Right atrium auricular region (tissue), 2 donors: Measurements from ENCODE around the gene DUSP11. TPM values are rescaled to one million over a fixed set of nuclear protein-coding genes. Genes with fewer than 3 reads are reported as not detected.

Experiments
- DNase-seq: peaks from one replicate; pipeline ENCODE4 v3.0.0-alpha.2; 2019; ENCODE audit warnings: low spot score
- H3K27ac ChIP-seq, 2 donors: fragments of 200-600 bp; sonication (generic); 1 replicate in 1 of 2; 2 replicates in 1 of 2; pipeline ENCODE4 v1.5.1; 2016 to 2019
- H3K27me3 ChIP-seq, 2 donors: fragments of 200-600 bp; sonication (generic); one replicate each; pipeline versions ENCODE4 v1.5.1 to v1.6.0; 2017 to 2019
- H3K36me3 ChIP-seq: fragments of 200-600 bp; sonication (generic); one replicate; pipeline ENCODE4 v1.5.1; 2016
- H3K4me1 ChIP-seq, 2 donors: fragments of 200-600 bp; sonication (generic); one replicate each; pipeline versions ENCODE4 v1.5.1 to v1.6.0; 2017 to 2019
- H3K4me3 ChIP-seq, 2 donors: fragments of 200-600 bp; sonication (generic); 1 replicate in 1 of 2; 2 replicates in 1 of 2; pipeline ENCODE4 v1.5.1; 2017 to 2019; ENCODE audit warnings: mild to moderate bottlenecking in 1 of 2, moderate library complexity in 1 of 2
- H3K9me3 ChIP-seq, 2 donors: fragments of 200-600 bp; sonication (generic); one replicate each; pipeline ENCODE4 v1.5.1; 2019
- CTCF ChIP-seq, 2 donors: fragments of 200-600 bp; sonication (generic); IDR thresholded peaks; one replicate each; pipeline ENCODE4 v1.5.1; 2019; ENCODE audit warnings: antibody characterized with exemption in 2 of 2
- total RNA-seq, 2 donors: library from RNA; depleted of rRNA; stranded (reverse); fragments of >200 nt; gene quantifications; one replicate each; pipeline ENCODE4 v1.1.0, GENCODE V29; 2016

Gene DUSP11
- total RNA-seq, 2 donors from 2014 or later, result 17.0 to 18.2 TPM

DNA sequence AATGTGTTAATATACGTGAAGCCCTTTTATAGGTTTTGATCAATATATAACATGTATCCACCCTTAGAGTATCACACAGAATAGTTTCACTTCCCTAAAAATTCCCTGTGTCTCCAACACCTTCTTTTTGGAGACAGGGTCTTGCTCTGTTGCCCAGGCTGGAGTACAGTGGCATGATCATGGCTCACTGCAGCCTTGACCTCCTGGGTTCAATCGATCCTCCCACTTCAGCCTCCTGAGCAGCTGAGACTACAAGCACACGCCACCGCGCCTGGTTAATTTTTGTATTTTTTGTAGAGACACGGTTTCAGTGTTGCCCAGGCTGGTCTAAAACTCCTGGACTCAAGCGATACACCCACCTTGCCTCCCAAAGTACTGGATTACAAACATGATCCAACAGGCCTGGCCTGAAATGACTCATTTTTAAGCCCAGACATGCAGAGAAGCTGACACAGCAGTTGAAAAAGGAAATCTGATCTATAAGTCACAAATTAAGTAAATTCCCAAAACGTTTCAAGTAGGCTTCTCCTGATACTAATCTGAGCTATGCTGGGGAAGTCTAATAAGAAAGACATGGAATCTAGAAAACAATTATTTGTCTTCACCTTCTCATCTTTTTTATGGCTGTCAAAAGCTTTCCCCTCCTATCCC, 2.9 kb downstream of the DUSP11 start:
- Histone ChIP-seq H3K36me3 (peaks cover 43% of the 10 kb centered on the region), H3K9me3 (no peaks in the 10 kb centered on the region), H3K27me3 (no peaks in the 10 kb centered on the region), H3K27ac (no peak overlapping the region), H3K4me1 (peaks cover 0 to 30% of the 10 kb centered on the region in 2 donors), H3K4me3 (no peak overlapping the region)
- no peak for DNase-seq
- TF ChIP-seq CTCF (IDR thresholded peaks at IDR 0.05), result no peak

GRCh38 chr2:73776381-73776780, 3.5 kb downstream of the DUSP11 start:
- Histone ChIP-seq H3K4me1 (peaks cover 0 to 30% of the 10 kb centered on the region in 2 donors), H3K36me3 (peaks cover 43% of the 10 kb centered on the region), H3K27ac (no peak overlapping the region), H3K9me3 (no peaks in the 10 kb centered on the region), H3K27me3 (no peaks in the 10 kb centered on the region), H3K4me3 (no peak overlapping the region)
- no peak for DNase-seq
- no peak for TF ChIP-seq CTCF (IDR thresholded peaks at IDR 0.05)

GRCh38 chr2:73772819-73773218, 7.1 kb downstream of the DUSP11 start:
- TF ChIP-seq CTCF (IDR thresholded peaks at IDR 0.05), result no peak
- Histone ChIP-seq H3K9me3 (no peaks in the 10 kb centered on the region), H3K27me3 (no peaks in the 10 kb centered on the region), H3K27ac (peak overlapping the region; percentile 16 to 41), H3K4me1 (peaks cover 0 to 15% of the 10 kb centered on the region in 2 donors), H3K36me3 (peaks cover 58% of the 10 kb centered on the region), H3K4me3 (no peak overlapping the region)
- no peak for DNase-seq

DNA sequence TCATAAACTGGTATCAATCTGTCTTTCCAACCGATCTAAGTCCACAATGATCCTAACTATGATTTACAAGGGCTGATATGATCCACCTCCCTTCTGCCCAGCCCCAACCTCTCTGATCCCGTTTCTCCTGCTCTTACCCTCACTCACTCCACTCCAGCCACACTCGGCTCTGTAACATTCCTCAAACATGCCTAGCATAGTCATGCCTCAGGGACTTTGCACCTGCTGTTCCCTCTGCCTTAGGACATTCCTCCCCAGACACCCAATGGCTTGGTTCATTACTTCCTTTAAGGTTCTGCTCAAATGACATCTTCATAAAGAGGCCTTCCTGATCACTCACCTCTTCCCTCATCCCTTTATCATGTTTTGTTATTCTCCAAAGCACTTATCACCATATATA, 9.2 kb downstream of the DUSP11 start:
- H3K36me3 ChIP-seq, result peaks cover 57% of the 10 kb centered on the region
- no peak overlapping the region for H3K27ac ChIP-seq
- no peaks in the 10 kb centered on the region for H3K27me3 ChIP-seq

DNA sequence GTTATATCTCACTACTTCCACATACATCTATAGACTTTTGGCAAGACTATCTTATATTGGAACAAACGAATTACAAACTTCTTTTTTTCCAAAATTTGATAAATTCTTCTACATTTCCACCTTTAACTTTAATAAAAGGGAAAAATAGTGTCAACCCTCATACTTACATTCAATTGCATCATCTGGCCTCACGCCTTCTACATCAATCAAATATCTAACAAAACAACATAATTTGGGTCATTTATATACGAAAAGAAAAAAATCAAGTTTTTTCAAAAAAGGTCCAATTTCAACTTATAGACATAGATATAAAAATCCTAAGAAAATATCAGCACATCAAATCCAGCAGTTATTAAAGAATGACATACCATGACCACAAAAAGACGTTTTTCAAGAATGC, 12.9 kb downstream of the DUSP11 start:
- H3K9me3 ChIP-seq, result no peaks in the 10 kb centered on the region
- no peak for TF ChIP-seq CTCF (IDR thresholded peaks at IDR 0.05)
- no peak overlapping the region for H3K27ac ChIP-seq
- H3K27me3 ChIP-seq, result no peaks in the 10 kb centered on the region
- no peaks in the 10 kb centered on the region for H3K4me1 ChIP-seq
- DNase-seq, result no peak
- no peak overlapping the region for H3K4me3 ChIP-seq
- peaks cover 66% of the 10 kb centered on the region for H3K36me3 ChIP-seq

More for the DNA sequence above, 9.2 kb downstream of the DUSP11 start:
- Histone ChIP-seq H3K4me3 (no peak overlapping the region), H3K9me3 (no peaks in the 10 kb centered on the region), H3K4me1 (peaks cover 0 to 7% of the 10 kb centered on the region in 2 donors)
- no peak for TF ChIP-seq CTCF (IDR thresholded peaks at IDR 0.05)
- no peak for DNase-seq

DNA sequence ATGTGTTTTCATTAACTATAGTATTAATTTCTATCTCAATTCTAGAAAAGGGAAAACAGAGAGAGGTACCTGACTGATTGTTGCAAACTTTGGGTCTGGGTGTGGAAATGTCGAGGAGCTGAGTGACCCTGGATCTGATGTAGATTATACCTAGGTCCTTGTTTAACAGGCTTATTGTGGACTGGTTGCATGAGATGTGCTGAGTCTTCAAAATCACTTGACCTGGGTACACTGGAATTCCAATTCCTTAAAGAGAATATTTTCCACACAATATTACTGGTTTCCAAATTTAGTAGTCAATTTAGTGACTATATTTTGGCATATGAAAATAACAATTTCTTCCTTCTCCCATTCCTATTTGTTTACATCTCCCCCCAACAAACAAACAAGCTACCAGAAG, 13.6 kb downstream of the DUSP11 start:
- TF ChIP-seq CTCF (IDR thresholded peaks at IDR 0.05), result no peak

More for the DNA sequence above, 13.6 kb downstream of the DUSP11 start:
- no peak overlapping the region for H3K27ac ChIP-seq
- no peak for DNase-seq
- no peaks in the 10 kb centered on the region for H3K4me1 ChIP-seq
- H3K9me3 ChIP-seq, result no peaks in the 10 kb centered on the region
- no peaks in the 10 kb centered on the region for H3K27me3 ChIP-seq
- H3K36me3 ChIP-seq, result peaks cover 69% of the 10 kb centered on the region
- H3K4me3 ChIP-seq, result no peak overlapping the region
